HG03460 (cell line): ENCODE measurements around the gene KCNQ1.

Source experiments
- ATAC-seq: cut with Tn5 transposase; IDR thresholded peaks from one replicate; pipeline ENCODE4 v1.9.1; 2021; ENCODE audit not compliant: unreplicated experiment

The KCNQ1 gene

GRCh38 chr11:2674658-2675131 lies 229.9 kb downstream of the KCNQ1 start:
- no peak for ATAC-seq

GRCh38 chr11:2675540-2675939 lies 230.7 kb downstream of the KCNQ1 start:
- ATAC-seq = no peak

- ATAC-seq = peak; percentile 77
Observed at GRCh38 chr11:2677127-2677526, 232.3 kb downstream of the KCNQ1 start.

- no peak for ATAC-seq
Observed at GRCh38 chr11:2678396-2678795, 233.6 kb downstream of the KCNQ1 start.

- no peak for ATAC-seq
Observed at GRCh38 chr11:2679011-2679676, 234.3 kb downstream of the KCNQ1 start.

- no peak for ATAC-seq
Observed at GRCh38 chr11:2681408-2682145, 236.8 kb downstream of the KCNQ1 start.

- ATAC-seq = no peak
Observed at GRCh38 chr11:2683806-2684205, 239.0 kb downstream of the KCNQ1 start.

- ATAC-seq = no peak
Observed at GRCh38 chr11:2684581-2684980, 239.8 kb downstream of the KCNQ1 start.

GRCh38 chr11:2685051-2685450 lies 240.2 kb downstream of the KCNQ1 start:
- ATAC-seq = no peak

GRCh38 chr11:2685566-2686359 lies 241.0 kb downstream of the KCNQ1 start:
- ATAC-seq = no peak

GRCh38 chr11:2686360-2687222 lies 241.8 kb downstream of the KCNQ1 start:
- ATAC-seq = no peak

- ATAC-seq = no peak
Observed at GRCh38 chr11:2687223-2687530, 242.4 kb downstream of the KCNQ1 start.

- no peak for ATAC-seq
Observed at GRCh38 chr11:2687782-2688191, 243.0 kb downstream of the KCNQ1 start.

GRCh38 chr11:2688381-2689231 lies 243.8 kb downstream of the KCNQ1 start:
- ATAC-seq = no peak

GRCh38 chr11:2689651-2690575 lies 245.1 kb downstream of the KCNQ1 start:
- ATAC-seq = no peak

GRCh38 chr11:2690596-2691354 lies 246.0 kb downstream of the KCNQ1 start:
- no peak for ATAC-seq

GRCh38 chr11:2691355-2691761 lies 246.6 kb downstream of the KCNQ1 start:
- no peak for ATAC-seq
